ENCODE measurements around the gene FDX2. TPM values are rescaled to one million over a fixed set of nuclear protein-coding genes. Genes with fewer than 3 reads are reported as not detected.
A peak's percentile ranks its signal among the peaks of the same experiment; 100 is the strongest.

FDX2 gene
- total and polyA plus RNA-seq, 2 of the 13 experiments (the other 11 are each of a cell fraction or from before 2014, with no cell fraction given): 21.0 to 24.7 TPM

DNA sequence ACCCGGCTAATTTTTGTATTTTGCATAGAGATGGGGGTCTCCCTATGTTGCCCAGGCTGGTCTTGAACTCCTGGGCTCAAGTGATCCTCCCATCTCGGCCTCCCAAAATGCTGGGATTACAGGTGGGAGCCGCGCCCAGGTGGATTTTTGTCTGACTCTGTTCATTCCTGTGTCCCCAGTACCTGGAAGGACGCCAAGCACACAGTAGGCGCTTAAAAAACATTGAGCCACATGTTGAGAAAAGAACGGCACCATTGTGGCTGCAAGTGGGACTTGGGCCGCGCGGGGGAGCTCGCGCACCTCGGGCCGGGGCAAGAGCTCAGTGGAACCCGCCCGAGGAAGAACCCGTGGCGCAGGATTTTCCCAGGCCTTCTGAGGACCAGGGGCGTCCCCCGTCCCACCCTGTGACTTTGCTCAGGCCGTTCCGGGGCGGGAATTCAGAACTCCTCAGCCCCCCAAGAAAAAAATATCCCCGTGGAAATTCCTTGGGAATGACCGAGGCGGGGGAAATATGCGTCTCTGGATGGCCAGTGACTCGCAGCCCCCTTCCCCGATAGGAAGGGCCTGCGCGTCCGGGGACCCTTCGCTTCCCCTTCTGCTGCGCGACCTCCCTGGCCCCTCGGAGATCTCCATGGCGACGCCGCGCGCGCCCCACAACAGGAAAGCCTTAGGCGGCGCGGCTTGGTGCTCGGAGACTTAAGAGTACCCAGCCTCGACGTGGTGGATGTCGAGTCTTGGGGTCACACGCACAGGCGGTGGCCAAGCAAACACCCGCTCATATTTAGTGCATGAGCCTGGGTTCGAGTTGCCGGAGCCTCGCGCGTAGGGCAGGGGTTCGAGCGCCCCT is 46.3 kb downstream of the FDX2 start (continued):
- TF ChIP-seq, protein P1, sequence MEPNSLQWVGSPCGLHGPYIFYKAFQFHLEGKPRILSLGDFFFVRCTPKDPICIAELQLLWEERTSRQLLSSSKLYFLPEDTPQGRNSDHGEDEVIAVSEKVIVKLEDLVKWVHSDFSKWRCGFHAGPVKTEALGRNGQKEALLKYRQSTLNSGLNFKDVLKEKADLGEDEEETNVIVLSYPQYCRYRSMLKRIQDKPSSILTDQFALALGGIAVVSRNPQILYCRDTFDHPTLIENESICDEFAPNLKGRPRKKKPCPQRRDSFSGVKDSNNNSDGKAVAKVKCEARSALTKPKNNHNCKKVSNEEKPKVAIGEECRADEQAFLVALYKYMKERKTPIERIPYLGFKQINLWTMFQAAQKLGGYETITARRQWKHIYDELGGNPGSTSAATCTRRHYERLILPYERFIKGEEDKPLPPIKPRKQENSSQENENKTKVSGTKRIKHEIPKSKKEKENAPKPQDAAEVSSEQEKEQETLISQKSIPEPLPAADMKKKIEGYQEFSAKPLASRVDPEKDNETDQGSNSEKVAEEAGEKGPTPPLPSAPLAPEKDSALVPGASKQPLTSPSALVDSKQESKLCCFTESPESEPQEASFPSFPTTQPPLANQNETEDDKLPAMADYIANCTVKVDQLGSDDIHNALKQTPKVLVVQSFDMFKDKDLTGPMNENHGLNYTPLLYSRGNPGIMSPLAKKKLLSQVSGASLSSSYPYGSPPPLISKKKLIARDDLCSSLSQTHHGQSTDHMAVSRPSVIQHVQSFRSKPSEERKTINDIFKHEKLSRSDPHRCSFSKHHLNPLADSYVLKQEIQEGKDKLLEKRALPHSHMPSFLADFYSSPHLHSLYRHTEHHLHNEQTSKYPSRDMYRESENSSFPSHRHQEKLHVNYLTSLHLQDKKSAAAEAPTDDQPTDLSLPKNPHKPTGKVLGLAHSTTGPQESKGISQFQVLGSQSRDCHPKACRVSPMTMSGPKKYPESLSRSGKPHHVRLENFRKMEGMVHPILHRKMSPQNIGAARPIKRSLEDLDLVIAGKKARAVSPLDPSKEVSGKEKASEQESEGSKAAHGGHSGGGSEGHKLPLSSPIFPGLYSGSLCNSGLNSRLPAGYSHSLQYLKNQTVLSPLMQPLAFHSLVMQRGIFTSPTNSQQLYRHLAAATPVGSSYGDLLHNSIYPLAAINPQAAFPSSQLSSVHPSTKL (CRISPR knock-in tag; IDR thresholded peaks at IDR 0.05): 0 out of 2 replicates have a peak, but pooled peaks have one; percentile 17
- TF ChIP-seq ZNF460 (CRISPR knock-in tag; IDR thresholded peaks at IDR 0.05; ENCODE audit: borderline replicate concordance) (no peak), SNAI1 (CRISPR knock-in tag; IDR thresholded peaks at IDR 0.05; ENCODE audit: borderline replicate concordance) (no peak), GFI1 (CRISPR knock-in tag; IDR thresholded peaks at IDR 0.05; ENCODE audit: borderline replicate concordance) (no peak), ZNF792 (CRISPR knock-in tag; IDR thresholded peaks at IDR 0.05) (0 out of 2 replicates have a peak, but pooled peaks have one; percentile 38), LCORL (IDR thresholded peaks at IDR 0.05) (no peak), LCORL (CRISPR knock-in tag; IDR thresholded peaks at IDR 0.05) (peak; percentile 52; the same call in 1 of the 2 replicates), MEIS1 (CRISPR knock-in tag; IDR thresholded peaks at IDR 0.05; ENCODE audit: borderline replicate concordance) (no peak), KDM2A (CRISPR knock-in tag; IDR thresholded peaks at IDR 0.05; ENCODE audit: borderline replicate concordance, low read depth) (peak; percentile 84), THAP7 (CRISPR knock-in tag; IDR thresholded peaks at IDR 0.05) (no peak), HNRNPLL (IDR thresholded peaks at IDR 0.05; ENCODE audit: low read depth, low read length, poor library complexity, severe bottlenecking) (no peak), HOXA5 (CRISPR knock-in tag; IDR thresholded peaks at IDR 0.05) (0 out of 2 replicates have a peak, but pooled peaks have one; percentile 56), SOX5 (CRISPR knock-in tag; IDR thresholded peaks at IDR 0.05; ENCODE audit: borderline replicate concordance) (0 out of 2 replicates have a peak, but pooled peaks have one; percentile 10), SALL1 (CRISPR knock-in tag; IDR thresholded peaks at IDR 0.05) (peak; percentile 35; the same call in 1 of the 2 replicates), HNRNPK (IDR thresholded peaks at IDR 0.05; ENCODE audit: low read depth, low read length, poor library complexity, severe bottlenecking) (no peak), PHF8 (CRISPR knock-in tag; IDR thresholded peaks at IDR 0.05) (peak; percentile 30; the same call in 1 of the 2 replicates), ZNF432 (CRISPR knock-in tag; IDR thresholded peaks at IDR 0.05; ENCODE audit: borderline replicate concordance) (no peak), ZMYM2 (CRISPR knock-in tag; IDR thresholded peaks at IDR 0.05) (peak; percentile 93), ZNF354B (CRISPR knock-in tag; IDR thresholded peaks at IDR 0.05) (no peak), ZNF496 (CRISPR knock-in tag; IDR thresholded peaks at IDR 0.05; ENCODE audit: insufficient replicate concordance) (no peak), HMG20A (CRISPR knock-in tag; IDR thresholded peaks at IDR 0.05; ENCODE audit: borderline replicate concordance) (0 out of 2 replicates have a peak, but pooled peaks have one; percentile 23), ZKSCAN1 (IDR thresholded peaks at IDR 0.05; ENCODE audit: low read length) (peak; percentile 99), ATF2 (CRISPR knock-in tag; IDR thresholded peaks at IDR 0.05) (no peak; the same call in 1 of the 2 replicates), TCF12 (IDR thresholded peaks at IDR 0.05) (no peak), TCF12 (CRISPR knock-in tag; IDR thresholded peaks at IDR 0.05) (no peak)
